ENCODE results near the gene GRM5. TPM values are rescaled to one million over a fixed set of nuclear protein-coding genes. Genes with fewer than 3 reads are reported as not detected.
"Not testable (repeated sequence)": the region's sequence is repeated elsewhere in the genome, so short reads cannot be mapped to it uniquely, and the experiment has no call there.

GRM5 gene
- total RNA-seq, 4 donors from 2014 or later = 0.81 TPM; not detected in 3

DNA sequence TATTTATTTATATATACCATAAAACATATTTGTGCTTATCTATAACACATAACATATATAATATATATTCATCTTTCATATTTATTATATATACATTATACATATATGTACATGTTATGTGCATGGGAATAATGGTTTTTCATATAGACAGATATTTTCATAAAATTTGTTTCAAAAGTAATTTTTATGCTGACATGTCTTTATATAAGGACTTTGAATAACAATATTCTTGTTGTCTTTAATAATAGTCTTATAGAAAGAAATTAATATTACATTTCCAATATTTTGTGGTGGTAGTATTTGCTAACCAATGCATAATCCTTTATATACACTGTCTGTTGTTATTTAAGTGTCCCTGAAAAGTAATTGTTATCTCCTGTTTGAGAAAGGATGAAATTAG is 49.6 kb downstream of the GRM5 start:
- TF ChIP-seq, protein P1, sequence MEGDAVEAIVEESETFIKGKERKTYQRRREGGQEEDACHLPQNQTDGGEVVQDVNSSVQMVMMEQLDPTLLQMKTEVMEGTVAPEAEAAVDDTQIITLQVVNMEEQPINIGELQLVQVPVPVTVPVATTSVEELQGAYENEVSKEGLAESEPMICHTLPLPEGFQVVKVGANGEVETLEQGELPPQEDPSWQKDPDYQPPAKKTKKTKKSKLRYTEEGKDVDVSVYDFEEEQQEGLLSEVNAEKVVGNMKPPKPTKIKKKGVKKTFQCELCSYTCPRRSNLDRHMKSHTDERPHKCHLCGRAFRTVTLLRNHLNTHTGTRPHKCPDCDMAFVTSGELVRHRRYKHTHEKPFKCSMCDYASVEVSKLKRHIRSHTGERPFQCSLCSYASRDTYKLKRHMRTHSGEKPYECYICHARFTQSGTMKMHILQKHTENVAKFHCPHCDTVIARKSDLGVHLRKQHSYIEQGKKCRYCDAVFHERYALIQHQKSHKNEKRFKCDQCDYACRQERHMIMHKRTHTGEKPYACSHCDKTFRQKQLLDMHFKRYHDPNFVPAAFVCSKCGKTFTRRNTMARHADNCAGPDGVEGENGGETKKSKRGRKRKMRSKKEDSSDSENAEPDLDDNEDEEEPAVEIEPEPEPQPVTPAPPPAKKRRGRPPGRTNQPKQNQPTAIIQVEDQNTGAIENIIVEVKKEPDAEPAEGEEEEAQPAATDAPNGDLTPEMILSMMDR (IDR thresholded peaks at IDR 0.05) = no peak
- TF ChIP-seq POLR2A (IDR thresholded peaks at IDR 0.05) = no peak
- no peak for DNase-seq
- Histone ChIP-seq H3K4me3 (replicated peaks in 1 of 3) (no peak overlapping the region), H3K9me3 (no peaks in the 10 kb centered on the region), H3K36me3 (no peaks in the 10 kb centered on the region), H3K27me3 (no peaks in the 10 kb centered on the region), H3K4me1 (no peaks in the 10 kb centered on the region), H3K27ac (no peak overlapping the region)
- intact Hi-C loops (cut with DNase I) = no loop called here

DNA sequence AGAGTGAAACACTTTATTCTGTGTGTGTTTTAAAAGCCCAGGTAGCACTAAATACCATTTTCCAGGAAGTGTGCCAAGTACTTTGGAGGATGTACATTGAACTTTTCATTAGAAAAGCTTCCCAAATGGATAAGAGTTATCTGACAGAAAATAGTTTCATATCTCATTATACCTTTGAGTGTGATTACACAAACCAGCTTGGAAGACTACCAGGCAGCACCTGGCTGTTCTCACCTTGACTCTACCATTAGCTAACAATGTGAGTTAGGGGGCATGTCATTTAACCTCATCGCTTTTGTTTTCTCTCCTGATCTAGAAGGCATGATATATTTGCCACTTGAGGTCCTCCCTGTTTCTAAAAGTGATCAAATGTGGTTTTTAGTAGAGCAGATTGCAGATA is 50.2 kb downstream of the GRM5 start:
- no peaks in the 10 kb centered on the region for H3K9me3 ChIP-seq
- 0 to 39% methylated on average over 1 of the region's 1 CpG for WGBS, 2 donors
- no peak for DNase-seq
- no peaks in the 10 kb centered on the region for H3K4me1 ChIP-seq
- intact Hi-C loops (cut with DNase I) = no loop called here
- no peak overlapping the region for H3K4me3 ChIP-seq (replicated peaks in 1 of 3)
- H3K27ac ChIP-seq = no peak overlapping the region
- H3K27me3 ChIP-seq = no peaks in the 10 kb centered on the region
- no peaks in the 10 kb centered on the region for H3K36me3 ChIP-seq
- TF ChIP-seq, protein P1 (IDR thresholded peaks at IDR 0.05) = no peak
- TF ChIP-seq POLR2A (IDR thresholded peaks at IDR 0.05) = no peak

DNA sequence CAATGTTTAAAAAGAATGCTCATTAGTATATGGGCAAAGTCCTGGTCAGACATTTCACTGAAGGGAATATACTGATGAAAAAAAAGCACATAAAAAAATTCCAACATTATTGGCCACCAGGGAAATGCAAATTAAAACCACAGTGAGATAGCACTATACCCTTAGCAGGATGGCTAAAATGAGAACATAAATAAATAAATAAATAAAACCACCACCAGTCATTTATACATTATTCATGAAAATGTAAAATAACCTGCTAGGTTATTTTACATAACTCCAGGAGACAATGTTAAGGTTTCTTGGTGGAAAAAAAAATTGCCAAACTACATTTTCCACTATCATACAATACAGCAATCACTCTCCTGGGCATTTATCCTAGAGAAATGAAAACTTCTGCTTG is 64.9 kb downstream of the GRM5 start:
- H3K36me3 ChIP-seq; H3K27me3 ChIP-seq; H3K9me3 ChIP-seq; intact Hi-C loops (cut with DNase I); H3K4me3 ChIP-seq (replicated peaks in 1 of 3); H3K27ac ChIP-seq; H3K4me1 ChIP-seq; DNase-seq: not testable (repeated sequence)

DNA sequence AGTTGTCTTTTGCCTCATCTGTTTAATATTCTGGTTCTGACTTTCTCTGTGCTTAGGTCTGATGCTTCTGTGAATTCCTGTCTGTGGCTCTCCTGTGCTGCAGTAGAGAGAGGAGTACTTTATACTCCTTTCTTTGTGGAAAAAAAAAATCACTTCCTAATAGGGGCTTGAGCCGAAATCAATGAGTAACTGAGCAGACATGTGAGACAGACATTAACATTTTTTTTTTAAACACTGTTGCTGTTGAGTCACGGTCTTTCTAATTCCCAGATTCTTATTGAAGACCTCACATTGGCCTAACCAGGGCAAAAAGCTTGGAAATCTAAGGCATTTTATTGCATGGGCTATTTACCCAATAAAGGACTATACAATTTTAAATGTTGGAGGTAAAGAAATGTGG is 86.1 kb downstream of the GRM5 start:
- no peak for TF ChIP-seq POLR2A (IDR thresholded peaks at IDR 0.05)
- TF ChIP-seq, protein P1 (IDR thresholded peaks at IDR 0.05) = no peak
- Histone ChIP-seq H3K4me1 (no peaks in the 10 kb centered on the region), H3K9me3 (no peaks in the 10 kb centered on the region), H3K27me3 (no peaks in the 10 kb centered on the region), H3K36me3 (no peaks in the 10 kb centered on the region), H3K27ac (no peak overlapping the region), H3K4me3 (replicated peaks in 1 of 3) (no peak overlapping the region)
- DNase-seq = no peak
- intact Hi-C loops (cut with DNase I) = no loop called here
- WGBS, 2 donors = 69 to 74% methylated on average over 2 of the region's 2 CpGs

DNA sequence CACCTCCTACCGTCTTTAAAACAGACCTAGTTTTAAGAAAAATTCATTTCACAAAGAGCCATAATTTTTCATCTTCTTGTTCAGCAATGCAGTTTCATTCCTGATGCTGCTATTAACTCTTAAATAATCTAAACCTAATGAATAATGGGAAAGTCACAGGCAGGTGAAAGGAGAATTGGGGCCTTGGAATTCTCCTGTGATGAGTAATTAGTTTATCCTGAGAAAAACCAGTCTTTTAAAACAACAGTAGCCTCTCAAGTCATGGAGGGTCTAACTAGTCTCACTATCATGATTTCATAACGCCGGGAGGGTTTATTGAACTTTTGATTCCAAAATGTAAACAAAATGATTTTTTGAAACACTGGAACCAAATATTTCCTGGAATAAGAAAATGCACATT is 86.8 kb downstream of the GRM5 start:
- H3K4me3 ChIP-seq (replicated peaks in 1 of 3); intact Hi-C loops (cut with DNase I); H3K36me3 ChIP-seq; H3K4me1 ChIP-seq; DNase-seq; H3K9me3 ChIP-seq; H3K27ac ChIP-seq; H3K27me3 ChIP-seq: not testable (repeated sequence)
- WGBS, 2 donors = 64 to 71% methylated on average over 3 of the region's 3 CpGs

DNA sequence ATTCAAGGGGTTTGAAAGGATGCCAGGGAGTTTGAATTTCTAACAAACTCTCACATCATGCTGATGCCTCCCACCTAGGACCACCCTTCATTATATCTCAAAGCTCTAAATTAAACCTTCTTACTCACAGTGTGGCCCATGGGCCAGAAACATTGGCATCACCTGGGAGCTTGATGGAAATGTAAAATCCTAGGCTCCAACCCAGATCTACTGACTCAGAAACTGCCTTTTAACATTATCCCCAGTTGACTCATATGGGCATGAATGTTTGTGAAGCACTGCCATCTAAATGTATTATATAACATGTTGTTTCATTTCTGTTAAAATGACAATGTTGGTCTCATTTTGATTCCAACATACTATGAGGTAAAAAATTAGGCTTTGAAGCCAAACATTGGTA is 90.3 kb downstream of the GRM5 start:
- DNase-seq; H3K9me3 ChIP-seq; H3K36me3 ChIP-seq; H3K4me1 ChIP-seq; H3K27me3 ChIP-seq; intact Hi-C loops (cut with DNase I); H3K27ac ChIP-seq; H3K4me3 ChIP-seq (replicated peaks in 1 of 3): not testable (repeated sequence)

DNA sequence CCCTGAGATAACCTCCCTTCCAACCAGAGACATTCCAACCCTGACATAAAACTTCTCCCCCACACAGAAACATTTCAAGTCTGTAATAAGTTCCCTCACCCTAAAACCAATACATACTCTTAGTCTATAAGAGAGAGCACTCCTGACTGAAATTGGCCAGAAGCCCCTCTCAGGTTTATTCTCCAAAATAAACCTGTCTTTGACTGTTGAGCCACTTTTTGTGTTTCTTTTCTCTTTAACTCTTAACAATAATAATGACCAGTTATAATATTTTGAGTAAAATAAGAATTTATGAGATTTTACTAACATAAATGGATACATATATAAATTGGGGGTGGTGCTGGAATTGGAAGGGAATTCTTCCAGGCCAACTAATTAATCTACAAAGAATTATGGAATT is 93.6 kb downstream of the GRM5 start:
- Histone ChIP-seq H3K27me3 (no peaks in the 10 kb centered on the region), H3K4me1 (no peaks in the 10 kb centered on the region), H3K36me3 (no peaks in the 10 kb centered on the region), H3K4me3 (replicated peaks in 1 of 3) (no peak overlapping the region), H3K27ac (no peak overlapping the region), H3K9me3 (no peaks in the 10 kb centered on the region)
- intact Hi-C loops (cut with DNase I) = no loop called here
- DNase-seq = no peak
- TF ChIP-seq, protein P1 (IDR thresholded peaks at IDR 0.05) = no peak

DNA sequence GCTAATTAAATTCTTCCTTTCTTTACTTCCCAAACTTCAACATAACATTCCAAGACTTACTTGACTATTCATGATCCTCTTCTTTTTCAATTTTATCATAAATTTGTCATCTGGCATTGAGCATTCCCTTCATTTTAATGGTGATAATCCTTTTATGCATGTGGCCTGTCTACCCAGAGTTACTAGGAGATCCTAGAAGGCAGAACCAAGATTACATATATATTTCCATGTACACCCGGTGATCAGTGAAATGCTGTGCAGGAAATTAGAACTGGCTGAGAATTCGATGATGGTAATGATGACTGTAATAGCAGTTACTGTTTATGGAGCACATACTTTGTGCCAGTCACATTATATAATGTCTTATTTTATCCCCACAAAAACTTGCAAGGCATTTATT is 104.2 kb downstream of the GRM5 start:
- H3K36me3 ChIP-seq; H3K27ac ChIP-seq; H3K27me3 ChIP-seq; H3K4me1 ChIP-seq; H3K9me3 ChIP-seq; DNase-seq; H3K4me3 ChIP-seq (replicated peaks in 1 of 3); intact Hi-C loops (cut with DNase I): not testable (repeated sequence)
- 88 to 95% methylated on average over 2 of the region's 2 CpGs for WGBS, 2 donors

DNA sequence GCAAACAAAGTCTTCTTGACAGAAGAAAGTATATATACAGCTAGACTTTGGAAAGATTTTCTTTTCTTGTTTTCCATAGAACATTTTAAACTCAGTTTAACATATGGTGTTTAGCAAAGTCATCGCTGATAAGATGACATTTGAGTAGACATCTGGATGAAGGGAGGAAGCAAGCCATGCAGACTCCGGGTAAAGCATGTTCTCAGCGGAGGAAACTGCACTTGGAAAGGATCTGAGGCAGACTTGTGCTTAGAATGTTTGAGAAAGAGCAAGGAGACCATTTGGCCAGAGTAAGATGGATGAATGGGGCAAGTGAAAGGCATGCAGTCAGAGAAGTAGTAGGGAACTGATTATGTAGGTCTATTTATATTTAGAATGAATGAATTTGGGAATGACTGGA is 105.9 kb downstream of the GRM5 start:
- DNase-seq; H3K27me3 ChIP-seq; H3K9me3 ChIP-seq; H3K36me3 ChIP-seq; intact Hi-C loops (cut with DNase I); H3K4me3 ChIP-seq (replicated peaks in 1 of 3); H3K27ac ChIP-seq; H3K4me1 ChIP-seq: not testable (repeated sequence)
- WGBS, 2 donors = 69 to 70% methylated on average over 3 of the region's 3 CpGs

All from thyroid gland (tissue), 4 donors.